MM.1S (cell line): ENCODE data around the gene HPX.

Experiments used
- DNase-seq: peaks from one replicate; pipeline ENCODE4 v3.0.0-alpha.2; 2015
- H2AFZ ChIP-seq: fragments of 300-600 bp; sonication (generic); 2 replicates; pipeline ENCODE4 v1.6.0; 2016; ENCODE audit warnings: antibody characterized with exemption, low read length
- H3F3A ChIP-seq: fragments of 300-600 bp; sonication (generic); 2 replicates; pipeline ENCODE4 v1.6.1; 2016; ENCODE audit warnings: mild to moderate bottlenecking, antibody characterized with exemption, low read length, moderate library complexity, mixed read lengths; ENCODE audit not compliant: insufficient read depth
- H3K27ac ChIP-seq: fragments of 300-600 bp; sonication (generic); 2 replicates; pipeline ENCODE4 v1.5.1; 2016; ENCODE audit warnings: mild to moderate bottlenecking, low read length
- H3K27me3 ChIP-seq: fragments of 300-600 bp; sonication (generic); replicated peaks from 2 replicates; pipeline ENCODE4 v1.6.0; 2016; ENCODE audit warnings: low read length; ENCODE audit not compliant: insufficient read depth
- H3K36me3 ChIP-seq: fragments of 300-600 bp; sonication (generic); replicated peaks from 2 replicates; pipeline ENCODE4 v1.6.1; 2016; ENCODE audit warnings: mild to moderate bottlenecking, low read length, mixed read lengths; ENCODE audit not compliant: insufficient read depth
- H3K4me1 ChIP-seq: fragments of 300-600 bp; sonication (generic); 2 replicates; pipeline ENCODE4 v1.6.1; 2016; ENCODE audit warnings: low read length, mixed read lengths
- H3K4me2 ChIP-seq: fragments of 300-600 bp; sonication (generic); 2 replicates; pipeline ENCODE4 v1.6.0; 2016; ENCODE audit warnings: low read depth, low read length
- H3K4me3 ChIP-seq: fragments of 300-600 bp; sonication (generic); 2 replicates; pipeline ENCODE4 v1.5.1; 2016; ENCODE audit warnings: low read length, mixed read lengths
- H3K79me2 ChIP-seq: fragments of 300-600 bp; sonication (generic); 2 replicates; pipeline ENCODE4 v1.6.1; 2016; ENCODE audit warnings: mixed run types, low read length, mixed read lengths
- H3K9ac ChIP-seq: fragments of 300-600 bp; sonication (generic); 2 replicates; pipeline ENCODE4 v1.6.1; 2016; ENCODE audit warnings: low read length, mixed read lengths
- H3K9me2 ChIP-seq: fragments of 300-600 bp; sonication (generic); replicated peaks from 2 replicates; pipeline ENCODE4 v1.6.1; 2016; ENCODE audit warnings: mild to moderate bottlenecking, low read length, mixed read lengths; ENCODE audit not compliant: insufficient read depth
- H3K9me3 ChIP-seq: fragments of 300-600 bp; sonication (generic); replicated peaks from 2 replicates; pipeline ENCODE4 v1.6.1; 2016; ENCODE audit warnings: mild to moderate bottlenecking, low read length, mixed read lengths; ENCODE audit not compliant: insufficient read depth
- H4K20me1 ChIP-seq: fragments of 300-600 bp; sonication (generic); 2 replicates; pipeline ENCODE4 v1.6.1; 2016; ENCODE audit warnings: mild to moderate bottlenecking, low read length, moderate library complexity, mixed read lengths; ENCODE audit not compliant: insufficient read depth
- EZH2 ChIP-seq: fragments of 300-600 bp; sonication (generic); optimal IDR thresholded peaks from 2 replicates; pipeline ENCODE3; 2017; ENCODE audit warnings: low read depth, mild to moderate bottlenecking, antibody characterized with exemption, low read length, mixed read lengths
- EZH2phosphoT487 ChIP-seq: fragments of 300-600 bp; sonication (generic); IDR thresholded peaks from 2 replicates; pipeline ENCODE4 v1.6.1; 2018; ENCODE audit warnings: antibody characterized with exemption, low read length
- TF ChIP-seq, protein P1 (sequence below): fragments of 300-600 bp; sonication (generic); IDR thresholded peaks from 2 replicates; pipeline ENCODE4 v1.5.1; 2016; ENCODE audit warnings: antibody characterized with exemption, low read length, mixed read lengths

HPX gene

DNA sequence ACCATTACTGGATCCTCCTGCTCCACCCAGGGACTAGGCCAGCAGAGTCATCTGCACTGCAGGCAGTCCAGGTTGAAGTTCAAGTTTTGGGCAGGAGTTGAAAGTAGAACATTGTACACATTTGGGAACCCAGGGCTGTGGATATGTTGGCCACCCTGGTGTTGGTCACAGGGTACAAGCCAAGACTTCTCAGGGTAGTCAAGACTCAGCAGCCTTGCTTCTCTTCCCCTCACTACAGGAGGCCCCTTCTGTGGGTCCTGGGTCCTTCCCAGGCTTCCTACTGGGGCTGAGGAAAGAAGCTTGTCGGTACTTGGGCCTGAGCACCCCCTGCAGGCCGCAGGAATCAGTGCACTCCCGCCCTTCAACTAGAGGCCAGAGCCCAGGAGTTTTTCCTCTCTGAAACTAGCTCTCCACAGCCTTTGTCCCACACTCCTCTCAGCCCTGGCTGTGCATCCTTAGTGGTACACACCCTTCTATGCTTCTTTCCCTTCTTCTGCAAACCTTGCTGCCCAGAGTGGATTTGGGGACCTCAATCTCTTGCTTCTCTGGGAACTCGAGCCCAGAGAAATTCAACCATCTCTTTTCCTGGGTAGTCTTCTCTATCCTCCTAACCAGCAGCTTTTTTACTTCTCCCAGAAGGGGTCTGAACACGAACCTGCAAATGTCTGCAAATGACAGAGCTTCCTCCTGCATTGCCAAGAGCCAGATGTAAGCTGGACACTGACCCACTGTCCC is 2.6 kb upstream of the HPX start:
- TF ChIP-seq, protein P1, sequence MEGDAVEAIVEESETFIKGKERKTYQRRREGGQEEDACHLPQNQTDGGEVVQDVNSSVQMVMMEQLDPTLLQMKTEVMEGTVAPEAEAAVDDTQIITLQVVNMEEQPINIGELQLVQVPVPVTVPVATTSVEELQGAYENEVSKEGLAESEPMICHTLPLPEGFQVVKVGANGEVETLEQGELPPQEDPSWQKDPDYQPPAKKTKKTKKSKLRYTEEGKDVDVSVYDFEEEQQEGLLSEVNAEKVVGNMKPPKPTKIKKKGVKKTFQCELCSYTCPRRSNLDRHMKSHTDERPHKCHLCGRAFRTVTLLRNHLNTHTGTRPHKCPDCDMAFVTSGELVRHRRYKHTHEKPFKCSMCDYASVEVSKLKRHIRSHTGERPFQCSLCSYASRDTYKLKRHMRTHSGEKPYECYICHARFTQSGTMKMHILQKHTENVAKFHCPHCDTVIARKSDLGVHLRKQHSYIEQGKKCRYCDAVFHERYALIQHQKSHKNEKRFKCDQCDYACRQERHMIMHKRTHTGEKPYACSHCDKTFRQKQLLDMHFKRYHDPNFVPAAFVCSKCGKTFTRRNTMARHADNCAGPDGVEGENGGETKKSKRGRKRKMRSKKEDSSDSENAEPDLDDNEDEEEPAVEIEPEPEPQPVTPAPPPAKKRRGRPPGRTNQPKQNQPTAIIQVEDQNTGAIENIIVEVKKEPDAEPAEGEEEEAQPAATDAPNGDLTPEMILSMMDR, result peak; percentile 84
- TF ChIP-seq EZH2phosphoT487, result no peak
- Histone ChIP-seq H3K9ac (no peak overlapping the region), H3K4me3 (no peak overlapping the region), H3K4me2 (no peak overlapping the region), H3K27ac (no peak overlapping the region), H3K4me1 (no peaks in the 10 kb centered on the region), H2AFZ (no peak overlapping the region), H4K20me1 (no peaks in the 10 kb centered on the region), H3K9me2 (no peaks in the 10 kb centered on the region), H3K27me3 (no peaks in the 10 kb centered on the region), H3K9me3 (no peaks in the 10 kb centered on the region), H3K79me2 (no peaks in the 10 kb centered on the region), H3K36me3 (no peaks in the 10 kb centered on the region), H3F3A (no peaks in the 10 kb centered on the region)
- peak; percentile 44 for DNase-seq

DNA sequence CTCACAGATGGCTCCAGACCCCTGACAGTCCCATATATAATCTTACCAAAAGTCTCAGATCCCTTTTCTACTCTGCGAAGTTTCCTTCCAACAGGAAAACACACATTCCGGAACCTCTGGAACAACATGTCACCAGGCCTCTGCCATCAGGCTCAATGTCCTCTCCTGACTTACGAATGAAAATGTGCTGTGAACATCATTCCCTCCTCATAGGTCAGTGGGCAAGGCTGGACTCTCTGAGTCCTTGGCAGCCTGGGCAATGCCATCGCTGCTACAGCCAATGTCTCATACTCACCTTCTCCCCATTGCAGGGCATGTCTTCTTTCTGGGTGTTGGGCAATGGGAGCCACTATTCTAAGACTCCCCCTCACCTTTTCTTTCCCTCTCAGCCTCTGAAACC is 1.7 kb upstream of the HPX start:
- H3K9me2 ChIP-seq, result no peaks in the 10 kb centered on the region
- H3K9me3 ChIP-seq, result no peaks in the 10 kb centered on the region
- no peaks in the 10 kb centered on the region for H4K20me1 ChIP-seq
- no peaks in the 10 kb centered on the region for H3F3A ChIP-seq
- no peak for DNase-seq
- no peak for TF ChIP-seq EZH2
- no peak for TF ChIP-seq EZH2phosphoT487
- TF ChIP-seq, protein P1, result no peak
- no peak overlapping the region for H3K27ac ChIP-seq
- H3K4me2 ChIP-seq, result no peak overlapping the region
- H3K4me3 ChIP-seq, result no peak overlapping the region
- no peak overlapping the region for H3K9ac ChIP-seq
- no peak overlapping the region for H2AFZ ChIP-seq
- no peaks in the 10 kb centered on the region for H3K79me2 ChIP-seq
- no peaks in the 10 kb centered on the region for H3K27me3 ChIP-seq
- no peaks in the 10 kb centered on the region for H3K4me1 ChIP-seq
- no peaks in the 10 kb centered on the region for H3K36me3 ChIP-seq

DNA sequence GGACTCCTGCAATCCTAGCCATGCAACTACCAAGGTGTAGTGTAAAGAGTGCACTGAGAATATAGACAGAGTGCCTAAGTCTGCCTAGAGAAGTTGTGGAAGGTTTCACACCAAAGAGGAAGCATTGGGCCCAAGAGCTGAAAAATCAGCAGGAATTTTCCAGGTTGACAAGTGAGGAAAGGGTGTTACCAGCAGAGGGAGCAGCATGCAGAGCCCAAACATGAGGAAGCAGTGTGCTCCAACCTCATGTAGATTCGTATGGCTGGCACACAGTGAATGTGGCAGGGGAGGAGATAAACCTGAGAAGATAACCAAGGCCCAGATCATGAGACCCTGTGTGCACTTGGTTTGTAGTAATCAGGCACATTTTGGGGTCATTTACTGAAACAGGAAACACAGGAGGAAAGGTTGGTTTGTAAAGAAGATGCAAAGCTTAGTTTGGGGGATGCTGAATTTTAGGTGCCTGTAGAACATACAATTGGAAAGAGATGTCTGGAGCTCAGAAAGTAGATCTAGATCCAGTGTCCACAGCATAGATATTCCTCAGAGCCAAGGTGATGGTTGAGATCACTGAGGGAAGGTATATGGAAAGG is 1.7 kb downstream of the HPX start:
- Histone ChIP-seq H3K4me1 (no peaks in the 10 kb centered on the region), H3F3A (no peaks in the 10 kb centered on the region), H3K36me3 (no peaks in the 10 kb centered on the region), H4K20me1 (no peaks in the 10 kb centered on the region), H3K9ac (no peak overlapping the region), H3K27me3 (no peaks in the 10 kb centered on the region), H3K4me2 (no peak overlapping the region), H2AFZ (no peak overlapping the region), H3K9me3 (no peaks in the 10 kb centered on the region), H3K79me2 (no peaks in the 10 kb centered on the region), H3K27ac (no peak overlapping the region), H3K9me2 (no peaks in the 10 kb centered on the region), H3K4me3 (no peak overlapping the region)
- DNase-seq, result peak; percentile 37
- TF ChIP-seq, protein P1, result peak; percentile 70
- no peak for TF ChIP-seq EZH2phosphoT487
- TF ChIP-seq EZH2, result no peak
